ENCODE measurements around the gene PLLP.

PLLP gene

DNA sequence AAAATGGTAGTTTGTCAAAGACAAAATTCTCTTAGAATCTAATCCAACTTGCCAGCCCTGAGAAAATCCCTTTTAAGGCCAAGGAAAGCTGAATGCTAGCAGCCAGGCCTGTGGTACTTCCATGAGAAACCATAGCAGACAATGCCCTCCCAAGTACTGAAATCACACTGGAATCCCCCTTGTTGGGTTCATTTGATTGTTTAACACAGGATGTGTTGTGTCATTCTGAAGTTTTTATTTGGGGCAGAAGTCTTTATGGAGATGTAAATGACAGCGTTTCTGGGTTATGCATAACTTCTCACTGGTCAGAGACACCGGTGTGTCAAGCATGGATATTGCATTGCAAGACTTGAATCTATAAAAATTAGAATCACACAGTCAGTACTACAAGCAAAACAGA is 45.4 kb downstream of the PLLP start:
- no peak for TF ChIP-seq ZNF70 (CRISPR knock-in tag; IDR thresholded peaks at IDR 0.05)
- ATAC-seq, result no peak

- TF ChIP-seq CREB5 (CRISPR knock-in tag; IDR thresholded peaks at IDR 0.05; ENCODE audit: low read depth) (no peak), ZFP3 (CRISPR knock-in tag; IDR thresholded peaks at IDR 0.05) (no peak), POU6F1 (CRISPR knock-in tag; IDR thresholded peaks at IDR 0.05; ENCODE audit: borderline replicate concordance, low read depth) (no peak), PPARA (CRISPR knock-in tag; IDR thresholded peaks at IDR 0.05; ENCODE audit: borderline replicate concordance) (no peak), PATZ1 (CRISPR knock-in tag; IDR thresholded peaks at IDR 0.05; ENCODE audit: borderline replicate concordance) (no peak), TCF4 (CRISPR knock-in tag; IDR thresholded peaks at IDR 0.05; ENCODE audit: borderline replicate concordance) (no peak), OSR1 (CRISPR knock-in tag; IDR thresholded peaks at IDR 0.05) (no peak), ZNF565 (CRISPR knock-in tag; conservative IDR thresholded peaks at IDR 0.05; ENCODE audit: low read depth) (no peak), TOX (CRISPR knock-in tag; IDR thresholded peaks at IDR 0.05; ENCODE audit: borderline replicate concordance) (no peak)
- TF ChIP-seq, protein P1, sequence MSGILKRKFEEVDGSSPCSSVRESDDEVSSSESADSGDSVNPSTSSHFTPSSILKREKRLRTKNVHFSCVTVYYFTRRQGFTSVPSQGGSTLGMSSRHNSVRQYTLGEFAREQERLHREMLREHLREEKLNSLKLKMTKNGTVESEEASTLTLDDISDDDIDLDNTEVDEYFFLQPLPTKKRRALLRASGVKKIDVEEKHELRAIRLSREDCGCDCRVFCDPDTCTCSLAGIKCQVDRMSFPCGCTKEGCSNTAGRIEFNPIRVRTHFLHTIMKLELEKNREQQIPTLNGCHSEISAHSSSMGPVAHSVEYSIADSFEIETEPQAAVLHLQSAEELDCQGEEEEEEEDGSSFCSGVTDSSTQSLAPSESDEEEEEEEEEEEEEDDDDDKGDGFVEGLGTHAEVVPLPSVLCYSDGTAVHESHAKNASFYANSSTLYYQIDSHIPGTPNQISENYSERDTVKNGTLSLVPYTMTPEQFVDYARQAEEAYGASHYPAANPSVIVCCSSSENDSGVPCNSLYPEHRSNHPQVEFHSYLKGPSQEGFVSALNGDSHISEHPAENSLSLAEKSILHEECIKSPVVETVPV (CRISPR knock-in tag; IDR thresholded peaks at IDR 0.05), result no peak
- ATAC-seq, result no peak
Observed at GRCh38 chr16:57238682-57239081, 45.8 kb downstream of the PLLP start.

DNA sequence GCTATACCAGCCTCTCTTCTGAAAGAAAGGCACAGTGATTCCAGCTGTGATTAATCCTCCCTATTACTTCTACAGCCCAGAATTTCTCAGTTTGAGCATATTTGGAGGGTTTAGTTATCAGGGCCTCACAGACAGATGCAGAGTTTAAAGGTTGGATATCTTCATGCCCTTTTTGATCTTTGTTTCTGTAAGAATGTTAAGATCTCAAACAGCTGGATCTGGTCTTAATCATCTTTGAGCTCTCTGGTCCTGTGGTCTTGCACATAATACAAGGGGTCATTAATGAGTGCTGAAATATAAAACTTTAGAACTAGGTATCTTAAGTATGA is 48.5 kb downstream of the PLLP start:
- TF ChIP-seq ESRRG (CRISPR knock-in tag; IDR thresholded peaks at IDR 0.05) (no peak), ARNTL (CRISPR knock-in tag; IDR thresholded peaks at IDR 0.05; ENCODE audit: borderline replicate concordance, low read depth) (no peak), POU6F1 (CRISPR knock-in tag; IDR thresholded peaks at IDR 0.05; ENCODE audit: borderline replicate concordance, low read depth) (no peak), ZNF8 (CRISPR knock-in tag; IDR thresholded peaks at IDR 0.05) (no peak), ZFP3 (CRISPR knock-in tag; IDR thresholded peaks at IDR 0.05) (no peak), RARB (CRISPR knock-in tag; IDR thresholded peaks at IDR 0.05) (no peak), PATZ1 (CRISPR knock-in tag; IDR thresholded peaks at IDR 0.05; ENCODE audit: borderline replicate concordance) (no peak), ZNF70 (CRISPR knock-in tag; IDR thresholded peaks at IDR 0.05) (no peak), CSDC2 (CRISPR knock-in tag; IDR thresholded peaks at IDR 0.05) (no peak), ZNF565 (CRISPR knock-in tag; conservative IDR thresholded peaks at IDR 0.05; ENCODE audit: low read depth) (no peak), GLIS3 (CRISPR knock-in tag; IDR thresholded peaks at IDR 0.05) (no peak), OSR1 (CRISPR knock-in tag; IDR thresholded peaks at IDR 0.05) (no peak), TOX (CRISPR knock-in tag; IDR thresholded peaks at IDR 0.05; ENCODE audit: borderline replicate concordance) (no peak), ZFP30 (CRISPR knock-in tag; IDR thresholded peaks at IDR 0.05) (no peak), CREB5 (CRISPR knock-in tag; IDR thresholded peaks at IDR 0.05; ENCODE audit: low read depth) (no peak)
- TF ChIP-seq, protein P1 (CRISPR knock-in tag; IDR thresholded peaks at IDR 0.05), result no peak
- TF ChIP-seq, protein P2, sequence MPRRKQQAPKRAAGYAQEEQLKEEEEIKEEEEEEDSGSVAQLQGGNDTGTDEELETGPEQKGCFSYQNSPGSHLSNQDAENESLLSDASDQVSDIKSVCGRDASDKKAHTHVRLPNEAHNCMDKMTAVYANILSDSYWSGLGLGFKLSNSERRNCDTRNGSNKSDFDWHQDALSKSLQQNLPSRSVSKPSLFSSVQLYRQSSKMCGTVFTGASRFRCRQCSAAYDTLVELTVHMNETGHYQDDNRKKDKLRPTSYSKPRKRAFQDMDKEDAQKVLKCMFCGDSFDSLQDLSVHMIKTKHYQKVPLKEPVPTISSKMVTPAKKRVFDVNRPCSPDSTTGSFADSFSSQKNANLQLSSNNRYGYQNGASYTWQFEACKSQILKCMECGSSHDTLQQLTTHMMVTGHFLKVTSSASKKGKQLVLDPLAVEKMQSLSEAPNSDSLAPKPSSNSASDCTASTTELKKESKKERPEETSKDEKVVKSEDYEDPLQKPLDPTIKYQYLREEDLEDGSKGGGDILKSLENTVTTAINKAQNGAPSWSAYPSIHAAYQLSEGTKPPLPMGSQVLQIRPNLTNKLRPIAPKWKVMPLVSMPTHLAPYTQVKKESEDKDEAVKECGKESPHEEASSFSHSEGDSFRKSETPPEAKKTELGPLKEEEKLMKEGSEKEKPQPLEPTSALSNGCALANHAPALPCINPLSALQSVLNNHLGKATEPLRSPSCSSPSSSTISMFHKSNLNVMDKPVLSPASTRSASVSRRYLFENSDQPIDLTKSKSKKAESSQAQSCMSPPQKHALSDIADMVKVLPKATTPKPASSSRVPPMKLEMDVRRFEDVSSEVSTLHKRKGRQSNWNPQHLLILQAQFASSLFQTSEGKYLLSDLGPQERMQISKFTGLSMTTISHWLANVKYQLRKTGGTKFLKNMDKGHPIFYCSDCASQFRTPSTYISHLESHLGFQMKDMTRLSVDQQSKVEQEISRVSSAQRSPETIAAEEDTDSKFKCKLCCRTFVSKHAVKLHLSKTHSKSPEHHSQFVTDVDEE (CRISPR knock-in tag; IDR thresholded peaks at IDR 0.05), result no peak
- ATAC-seq, result no peak

All from SK-N-SH treated with all-trans-retinoic acid at 6 μM for 48 hours (cell line).